ENCODE measurements around the gene ANKUB1. TPM values are rescaled to one million over a fixed set of nuclear protein-coding genes. Genes with fewer than 3 reads are reported as not detected.

Gene ANKUB1
- total RNA-seq, 1 experiment from 2014 or later: not detected

DNA sequence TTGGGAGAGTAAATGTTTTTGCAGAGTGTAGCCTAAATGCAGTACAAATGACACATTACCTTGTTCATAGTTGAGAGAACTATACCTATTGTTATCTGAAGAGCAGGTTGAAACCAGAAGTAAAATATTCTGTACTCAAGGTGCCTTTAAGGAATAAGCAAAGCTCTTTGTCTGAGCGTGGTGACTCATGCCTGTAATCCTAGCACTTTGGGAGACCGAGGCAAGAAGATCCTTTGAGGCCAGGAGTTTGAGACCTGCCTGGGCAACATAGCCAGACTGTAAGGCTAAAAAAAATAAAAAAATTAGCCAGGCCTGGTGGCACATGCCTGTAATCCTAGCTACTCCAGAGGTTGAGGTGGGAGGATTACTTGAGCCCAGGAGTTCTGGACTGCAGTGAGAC lies 18.5 kb upstream of the ANKUB1 start:
- ChIA-PET CTCF (no interaction called here), POLR2A (interaction anchor here (0.6 to 0.7 kb wide), 3 partner anchors 12 to 412 kb away, joined by 4 read pairs; no protein-coding TSS in a partner anchor)
- DNase-seq (ENCODE audit: low read depth, low spot score): no peak
- H3K36me3 ChIP-seq (ENCODE audit: control insufficient read depth, insufficient read depth, low read length): no peaks in the 10 kb centered on the region; the same call in 1 of the 2 replicates
- TF ChIP-seq TCF7L2 (IDR thresholded peaks at IDR 0.05; ENCODE audit: low read depth, low read length) (no peak), CTCF (IDR thresholded peaks at IDR 0.05) (no peak), REST (IDR thresholded peaks at IDR 0.05; ENCODE audit: insufficient read depth in 1 of 2, low read depth in 2 of 2, low read length in 1 of 2) (no peak), POLR2AphosphoS5 (IDR thresholded peaks at IDR 0.05; ENCODE audit: low read depth, low read length) (no peak), SIN3A (IDR thresholded peaks at IDR 0.05; ENCODE audit: borderline replicate concordance, insufficient read depth, low read depth, low read length) (no peak)
- ATAC-seq: no peak
- H3K27ac ChIP-seq (ENCODE audit: low read length): 0 out of 2 replicates have a peak overlapping the region, but pooled peaks have one; percentile 3
- H3K4me3 ChIP-seq (ENCODE audit: low read depth in 2 of 2, low read length in 2 of 2): no peak overlapping the region
- peaks cover 28% of the 10 kb centered on the region for H3K4me1 ChIP-seq (ENCODE audit: control insufficient read depth, insufficient read depth, low read length)
- H3K9me3 ChIP-seq (ENCODE audit: control insufficient read depth, insufficient read depth, low read depth, low read length): no peaks in the 10 kb centered on the region
- no TSS peak for BruUV-seq (replicated peaks)
- intact Hi-C loops (cut with micrococcal nuclease; ENCODE audit: unreplicated experiment) (no loop called here), in situ Hi-C loops (cut with HindIII; ENCODE audit: low pct_unique_long_range_greater_than_20kb, low sequenced_read_pairs) (no loop called here)
- H3K27me3 ChIP-seq (ENCODE audit: control insufficient read depth, insufficient read depth, low read length): no peaks in the 10 kb centered on the region

DNA sequence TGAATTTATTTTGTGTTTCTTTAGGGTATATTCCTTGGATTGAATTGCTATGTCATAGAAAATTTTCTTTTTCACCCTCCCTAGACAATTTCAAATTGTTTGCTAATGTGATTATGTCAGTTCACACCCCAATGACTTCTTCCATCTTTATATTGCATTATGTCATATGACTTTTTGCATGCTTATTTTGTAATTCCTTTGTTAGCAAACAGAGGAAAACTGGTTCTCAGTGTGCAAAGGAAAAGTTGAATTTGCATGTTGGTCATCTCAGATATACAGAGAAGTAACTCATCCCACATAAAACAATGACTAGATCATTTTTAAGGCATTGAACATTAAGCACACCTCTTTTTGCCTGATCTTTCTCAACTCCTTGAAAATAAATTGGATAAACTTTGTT lies 17.3 kb upstream of the ANKUB1 start:
- ATAC-seq (no peak), DNase-seq (ENCODE audit: low read depth, low spot score) (no peak)
- in situ Hi-C loops (cut with HindIII; ENCODE audit: low pct_unique_long_range_greater_than_20kb, low sequenced_read_pairs): no loop called here
- no peak overlapping the region for H3K27ac ChIP-seq (ENCODE audit: low read length)
- CTCF ChIA-PET: no interaction called here
- H3K4me3 ChIP-seq (ENCODE audit: low read depth in 2 of 2, low read length in 2 of 2): no peak overlapping the region
- no peaks in the 10 kb centered on the region for H3K9me3 ChIP-seq (ENCODE audit: control insufficient read depth, insufficient read depth, low read depth, low read length)
- POLR2A ChIA-PET: interaction anchor here (0.6 kb wide), 1 partner anchor 150 kb away, joined by 6 read pairs; no protein-coding TSS in a partner anchor
- intact Hi-C loops (cut with micrococcal nuclease; ENCODE audit: unreplicated experiment): loop anchor here (5.0 kb wide), 2 partner anchors 42 to 297 kb away; no protein-coding TSS in a partner anchor
- H3K36me3 ChIP-seq (ENCODE audit: control insufficient read depth, insufficient read depth, low read length): no peaks in the 10 kb centered on the region; the same call in 1 of the 2 replicates
- no TSS peak for BruUV-seq (replicated peaks)
- TF ChIP-seq CTCF (IDR thresholded peaks at IDR 0.05) (no peak), POLR2AphosphoS5 (IDR thresholded peaks at IDR 0.05; ENCODE audit: low read depth, low read length) (no peak), REST (IDR thresholded peaks at IDR 0.05; ENCODE audit: insufficient read depth in 1 of 2, low read depth in 2 of 2, low read length in 1 of 2) (no peak), SIN3A (IDR thresholded peaks at IDR 0.05; ENCODE audit: borderline replicate concordance, insufficient read depth, low read depth, low read length) (no peak), TCF7L2 (IDR thresholded peaks at IDR 0.05; ENCODE audit: low read depth, low read length) (no peak)
- H3K4me1 ChIP-seq (ENCODE audit: control insufficient read depth, insufficient read depth, low read length): peaks cover 19% of the 10 kb centered on the region
- H3K27me3 ChIP-seq (ENCODE audit: control insufficient read depth, insufficient read depth, low read length): no peaks in the 10 kb centered on the region

Data from Panc1 (cell line).